GM12865 (cell line): Measurements from ENCODE around the gene DARS1.
"Not testable (repeated sequence)": the region's sequence is repeated elsewhere in the genome, so short reads cannot be mapped to it uniquely, and the experiment has no call there.

Experiments used
- DNase-seq: peaks from one replicate; pipeline ENCODE4 v3.0.0; 2010; ENCODE audit warnings: low read depth
- H3K4me3 ChIP-seq: 2 replicates; pipeline ENCODE4 v1.5.1; 2011; ENCODE audit warnings: mild to moderate bottlenecking, low read depth, low read length, control low read depth
- TF ChIP-seq, protein P1 (sequence below): IDR thresholded peaks from 2 replicates; pipeline ENCODE4 v1.5.1; 2011; ENCODE audit warnings: low read length, control low read depth, low read depth, inconsistent platforms; ENCODE audit not compliant: insufficient read depth; ENCODE audit errors: missing control alignments

The DARS1 gene

GRCh38 chr2:135960150-135960549 is 25.3 kb downstream of the DARS1 start:
- TF ChIP-seq, protein P1, sequence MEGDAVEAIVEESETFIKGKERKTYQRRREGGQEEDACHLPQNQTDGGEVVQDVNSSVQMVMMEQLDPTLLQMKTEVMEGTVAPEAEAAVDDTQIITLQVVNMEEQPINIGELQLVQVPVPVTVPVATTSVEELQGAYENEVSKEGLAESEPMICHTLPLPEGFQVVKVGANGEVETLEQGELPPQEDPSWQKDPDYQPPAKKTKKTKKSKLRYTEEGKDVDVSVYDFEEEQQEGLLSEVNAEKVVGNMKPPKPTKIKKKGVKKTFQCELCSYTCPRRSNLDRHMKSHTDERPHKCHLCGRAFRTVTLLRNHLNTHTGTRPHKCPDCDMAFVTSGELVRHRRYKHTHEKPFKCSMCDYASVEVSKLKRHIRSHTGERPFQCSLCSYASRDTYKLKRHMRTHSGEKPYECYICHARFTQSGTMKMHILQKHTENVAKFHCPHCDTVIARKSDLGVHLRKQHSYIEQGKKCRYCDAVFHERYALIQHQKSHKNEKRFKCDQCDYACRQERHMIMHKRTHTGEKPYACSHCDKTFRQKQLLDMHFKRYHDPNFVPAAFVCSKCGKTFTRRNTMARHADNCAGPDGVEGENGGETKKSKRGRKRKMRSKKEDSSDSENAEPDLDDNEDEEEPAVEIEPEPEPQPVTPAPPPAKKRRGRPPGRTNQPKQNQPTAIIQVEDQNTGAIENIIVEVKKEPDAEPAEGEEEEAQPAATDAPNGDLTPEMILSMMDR, result no peak
- H3K4me3 ChIP-seq, result no peak overlapping the region
- DNase-seq, result no peak

GRCh38 chr2:135958927-135959326 is 26.5 kb downstream of the DARS1 start:
- DNase-seq, H3K4me3 ChIP-seq: not testable (repeated sequence)

- no peak for DNase-seq
- H3K4me3 ChIP-seq, result no peak overlapping the region
- TF ChIP-seq, protein P1, result no peak
Measured at GRCh38 chr2:135954020-135954601, 31.3 kb downstream of the DARS1 start.

GRCh38 chr2:135952891-135953290 is 32.5 kb downstream of the DARS1 start:
- TF ChIP-seq, protein P1, result no peak
- H3K4me3 ChIP-seq, result no peak overlapping the region
- DNase-seq, result no peak

DNA sequence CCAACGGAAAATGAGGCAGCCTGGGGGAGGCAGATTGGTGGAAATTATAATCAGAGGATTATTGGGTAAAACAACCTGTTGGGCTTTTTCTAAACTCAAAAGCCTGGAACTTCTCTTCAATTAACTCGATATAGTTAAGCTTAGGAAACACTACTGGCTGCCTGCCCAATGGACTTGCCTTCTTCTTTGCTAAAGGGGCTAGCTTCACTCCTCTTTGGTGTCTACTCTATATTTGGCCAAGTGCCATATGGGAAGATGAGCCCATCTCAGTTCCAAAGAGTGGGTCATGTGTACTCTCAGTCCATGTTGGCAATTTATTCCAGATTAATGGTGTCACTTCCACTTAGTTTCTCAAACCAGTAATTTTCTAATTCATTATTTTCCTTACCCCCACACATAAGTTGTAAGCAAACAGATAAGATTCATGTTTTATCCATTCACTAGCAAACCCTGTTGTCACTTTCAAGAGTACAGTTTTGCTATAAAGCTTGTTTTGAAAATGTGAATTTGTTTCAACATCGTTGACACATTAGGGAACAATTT is 34.3 kb downstream of the DARS1 start:
- no peak for DNase-seq

DNA sequence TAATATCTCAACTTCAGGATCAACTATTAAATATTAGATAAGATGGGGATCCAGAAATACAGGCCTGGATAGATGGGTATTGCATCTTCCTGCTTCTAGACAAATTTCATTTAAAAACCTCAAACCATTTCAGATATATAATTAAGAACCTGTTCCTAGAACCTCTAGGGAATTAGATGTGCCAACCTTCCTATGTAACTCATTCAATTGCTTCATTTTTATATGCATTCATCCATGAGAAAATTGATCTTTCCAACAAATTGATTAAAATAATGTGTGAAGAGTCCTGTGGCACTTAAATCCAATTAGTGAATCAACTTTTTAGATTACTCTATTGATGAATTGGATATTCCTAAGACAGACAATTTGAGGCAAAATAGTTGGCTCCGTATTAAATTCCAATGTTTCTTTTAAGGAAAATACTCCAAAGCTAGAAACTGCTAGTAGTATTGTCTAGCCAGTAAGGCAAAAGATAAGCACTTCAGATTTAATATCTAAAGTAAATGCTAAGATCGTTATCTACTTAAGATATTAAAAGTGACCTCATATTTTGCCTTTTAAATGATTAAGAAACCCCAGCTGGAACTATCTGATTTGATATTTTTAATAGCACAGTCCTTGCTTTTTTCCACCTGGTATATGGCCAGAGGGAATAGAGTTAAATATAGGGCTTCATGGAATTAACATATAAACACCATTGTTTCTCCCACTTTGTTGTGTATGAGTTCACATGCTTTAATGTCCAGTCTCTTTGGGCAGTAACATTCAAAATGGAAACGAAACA is 35.8 kb downstream of the DARS1 start:
- no peak for DNase-seq
- TF ChIP-seq, protein P1, result no peak
- H3K4me3 ChIP-seq, result no peak overlapping the region

More for the DNA sequence above, 34.3 kb downstream of the DARS1 start:
- TF ChIP-seq, protein P1, result no peak
- H3K4me3 ChIP-seq, result no peak overlapping the region

DNA sequence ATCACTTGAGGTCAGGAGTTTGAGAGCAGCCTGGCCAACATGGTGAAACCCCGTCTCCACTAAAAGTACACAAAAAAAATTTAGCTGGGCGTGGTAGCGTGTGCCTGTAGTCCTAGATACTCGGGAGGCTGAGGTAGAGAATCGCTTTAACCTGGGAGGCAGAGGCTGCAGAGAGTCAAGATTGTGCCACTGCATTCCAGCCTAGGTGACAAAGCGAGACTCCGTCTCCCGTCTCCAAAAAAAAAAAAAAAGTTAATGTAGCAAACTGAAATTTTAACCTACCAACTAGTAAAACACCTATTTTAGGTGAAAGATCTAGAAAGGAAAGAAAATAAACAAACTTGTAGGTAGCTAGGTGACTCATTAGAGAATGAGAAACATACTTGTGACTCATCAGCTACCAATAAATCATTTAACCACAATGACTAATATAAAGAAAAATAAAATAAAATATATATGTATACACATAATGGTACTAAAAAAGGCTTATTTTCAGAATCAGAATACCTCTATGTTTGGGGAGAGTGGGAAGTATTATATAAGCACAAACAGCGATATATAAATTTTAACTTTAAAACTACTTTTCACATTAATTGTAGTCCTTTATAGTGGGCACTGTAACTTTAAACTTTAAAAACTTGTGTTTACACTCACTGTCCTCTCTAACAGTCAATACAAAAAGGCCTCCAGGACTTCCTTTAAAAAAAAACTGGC is 36.6 kb downstream of the DARS1 start:
- DNase-seq, result peak; percentile 29

More for the DNA sequence above, 36.6 kb downstream of the DARS1 start:
- TF ChIP-seq, protein P1, result no peak
- no peak overlapping the region for H3K4me3 ChIP-seq
